Measurements from ENCODE around the gene GNB5. TPM values are rescaled to one million over a fixed set of nuclear protein-coding genes. Genes with fewer than 3 reads are reported as not detected.

GNB5 gene
- polyA plus RNA-seq, 1 donor from 2014 or later = 89.6 TPM

DNA sequence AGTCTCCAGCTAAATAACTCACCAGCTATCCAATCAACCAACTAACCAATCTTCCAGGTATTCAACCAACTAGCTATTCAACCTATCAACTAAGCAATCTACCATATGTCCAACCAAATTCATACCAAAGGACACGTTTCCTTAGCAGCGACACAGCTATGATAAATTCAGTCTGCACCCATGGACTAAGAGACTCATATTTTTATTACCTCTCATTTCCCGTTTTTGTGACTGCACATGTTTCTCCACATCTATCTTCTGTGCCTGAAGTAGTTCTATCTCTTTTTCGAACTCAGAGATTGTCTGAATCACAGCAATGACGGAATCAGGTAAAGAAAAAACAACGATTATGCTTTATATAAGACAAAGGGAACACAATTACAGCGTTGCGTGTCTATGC lies 34.0 kb upstream of the GNB5 start:
- no peak overlapping the region for H3K4me3 ChIP-seq (ENCODE audit: low read length)
- TF ChIP-seq POLR2AphosphoS5 (IDR thresholded peaks at IDR 0.05) (no peak), CTCF (IDR thresholded peaks at IDR 0.05; ENCODE audit: poor library complexity, severe bottlenecking) (no peak), EP300 (conservative IDR thresholded peaks at IDR 0.05; ENCODE audit: poor library complexity, severe bottlenecking) (no peak), SMC3 (conservative IDR thresholded peaks at IDR 0.05; ENCODE audit: poor library complexity) (no peak), REST (IDR thresholded peaks at IDR 0.05; ENCODE audit: borderline replicate concordance) (no peak), MXI1 (conservative IDR thresholded peaks at IDR 0.05; ENCODE audit: poor library complexity, severe bottlenecking) (no peak), EZH2 (IDR thresholded peaks at IDR 0.05; ENCODE audit: borderline replicate concordance, insufficient read depth, low read length, poor library complexity, severe bottlenecking) (no peak), RAD21 (conservative IDR thresholded peaks at IDR 0.05) (no peak), TAF1 (IDR thresholded peaks at IDR 0.05; ENCODE audit: low read depth) (no peak)
- H3K4me2 ChIP-seq (ENCODE audit: low read length) = no peak overlapping the region
- no peaks in the 10 kb centered on the region for H3K9me3 ChIP-seq (ENCODE audit: low read length)
- no peaks in the 10 kb centered on the region for H3K27me3 ChIP-seq (ENCODE audit: insufficient read depth, low read depth, low read length)
- H2AFZ ChIP-seq (ENCODE audit: low read depth, low read length) = no peak overlapping the region
- no peaks in the 10 kb centered on the region for H3K79me2 ChIP-seq (replicated peaks; ENCODE audit: insufficient read depth, low read length)
- no peaks in the 10 kb centered on the region for H3F3A ChIP-seq (ENCODE audit: insufficient read depth, low read length, poor library complexity, severe bottlenecking)
- H3K9ac ChIP-seq (ENCODE audit: low read length) = no peak overlapping the region
- H3K9me2 ChIP-seq (ENCODE audit: insufficient read depth, low read length) = no peaks in the 10 kb centered on the region
- H3K27ac ChIP-seq (ENCODE audit: low read length) = no peak overlapping the region
- H3K36me3 ChIP-seq (ENCODE audit: insufficient read depth, low read length) = no peaks in the 10 kb centered on the region
- H4K20me1 ChIP-seq (ENCODE audit: insufficient read depth) = no peaks in the 10 kb centered on the region

GRCh38 chr15:52224211-52224610 lies 33.0 kb upstream of the GNB5 start:
- Histone ChIP-seq H3K27me3 (ENCODE audit: insufficient read depth, low read depth, low read length) (no peaks in the 10 kb centered on the region), H3K4me2 (ENCODE audit: low read length) (no peak overlapping the region), H3K4me3 (ENCODE audit: low read length) (no peak overlapping the region), H3K9me2 (ENCODE audit: insufficient read depth, low read length) (no peaks in the 10 kb centered on the region), H3K79me2 (replicated peaks; ENCODE audit: insufficient read depth, low read length) (no peaks in the 10 kb centered on the region), H3K9me3 (ENCODE audit: low read length) (no peaks in the 10 kb centered on the region), H2AFZ (ENCODE audit: low read depth, low read length) (no peak overlapping the region), H3K36me3 (ENCODE audit: insufficient read depth, low read length) (no peaks in the 10 kb centered on the region), H3K9ac (ENCODE audit: low read length) (no peak overlapping the region), H4K20me1 (ENCODE audit: insufficient read depth) (no peaks in the 10 kb centered on the region), H3F3A (ENCODE audit: insufficient read depth, low read length, poor library complexity, severe bottlenecking) (no peaks in the 10 kb centered on the region), H3K27ac (ENCODE audit: low read length) (no peak overlapping the region)
- TF ChIP-seq CTCF (IDR thresholded peaks at IDR 0.05; ENCODE audit: poor library complexity, severe bottlenecking) (no peak), TAF1 (IDR thresholded peaks at IDR 0.05; ENCODE audit: low read depth) (no peak), EP300 (conservative IDR thresholded peaks at IDR 0.05; ENCODE audit: poor library complexity, severe bottlenecking) (no peak), REST (IDR thresholded peaks at IDR 0.05; ENCODE audit: borderline replicate concordance) (no peak), SMC3 (conservative IDR thresholded peaks at IDR 0.05; ENCODE audit: poor library complexity) (no peak), EZH2 (IDR thresholded peaks at IDR 0.05; ENCODE audit: borderline replicate concordance, insufficient read depth, low read length, poor library complexity, severe bottlenecking) (no peak), MXI1 (conservative IDR thresholded peaks at IDR 0.05; ENCODE audit: poor library complexity, severe bottlenecking) (no peak), RAD21 (conservative IDR thresholded peaks at IDR 0.05) (no peak), POLR2AphosphoS5 (IDR thresholded peaks at IDR 0.05) (no peak)

All from neural cell (in vitro differentiated cells).